Colonic mucosa (tissue), 4 donors: ENCODE measurements around the gene MORC1. TPM values are rescaled to one million over a fixed set of nuclear protein-coding genes. Genes with fewer than 3 reads are reported as not detected.
"Not testable (repeated sequence)": the region's sequence is repeated elsewhere in the genome, so short reads cannot be mapped to it uniquely, and the experiment has no call there.

Source experiments
- DNase-seq: peaks from one replicate; pipeline ENCODE4 v3.0.0-alpha.2; 2020
- H3K27ac ChIP-seq: fragments of 200-600 bp; one replicate; pipeline ENCODE4 v1.8.0; 2021
- H3K27me3 ChIP-seq: fragments of 200-600 bp; one replicate; pipeline ENCODE4 v1.8.0; 2021
- H3K36me3 ChIP-seq: fragments of 200-600 bp; one replicate; pipeline ENCODE4 v1.8.0; 2021
- H3K4me1 ChIP-seq: fragments of 200-600 bp; one replicate; pipeline ENCODE4 v1.8.0; 2021; ENCODE audit warnings: mild to moderate bottlenecking
- H3K4me3 ChIP-seq: fragments of 200-600 bp; one replicate; pipeline ENCODE4 v1.8.0; 2021
- H3K9ac ChIP-seq, 2 donors: one replicate each; pipeline ENCODE4 v1.7.0; 2013; ENCODE audit warnings: control low read depth in 2 of 2, low read depth in 2 of 2, low read length in 2 of 2
- H3K9me3 ChIP-seq: fragments of 200-600 bp; one replicate; pipeline ENCODE4 v1.8.0; 2021
- CTCF ChIP-seq: fragments of 200-600 bp; IDR thresholded peaks from one replicate; pipeline ENCODE4 v1.8.0; 2022; ENCODE audit warnings: antibody characterized with exemption, mild to moderate bottlenecking
- intact Hi-C: fragments of 100-400 bp; cut with DNase I; formaldehyde crosslinking; loops from one replicate; pipeline ENCODE4 v1.14.1; 2022
- total RNA-seq, 2 donors: library from RNA; stranded (reverse); fragmentation: NEBNext Ultra II Directional in 1 of 2; extraction: Animal tissue kit (Norgen Biotek cat#: 25700) in 1 of 2; gene quantifications; one replicate each; pipeline ENCODE4 v1.2.1, GENCODE V29; 2021
- donor health status: healthy.
- donor health status: DM: no; HTN: no; CAD: no.
- donor health status: DM: no; HTN: no; CAD: no.

The MORC1 gene
- total RNA-seq, 2 donors from 2014 or later = not detected

GRCh38 chr3:109089265-109089664, 28.7 kb downstream of the MORC1 start:
- Histone ChIP-seq H3K4me3 (no peak overlapping the region), H3K9ac (no peak overlapping the region), H3K27ac (no peak overlapping the region), H3K27me3 (no peaks in the 10 kb centered on the region), H3K9me3 (no peaks in the 10 kb centered on the region), H3K36me3 (no peaks in the 10 kb centered on the region), H3K4me1 (no peaks in the 10 kb centered on the region)
- intact Hi-C loops = no loop called here
- no peak for DNase-seq
- no peak for TF ChIP-seq CTCF

GRCh38 chr3:109081746-109082510, 36.0 kb downstream of the MORC1 start:
- Histone ChIP-seq H3K4me3 (no peak overlapping the region), H3K27me3 (no peaks in the 10 kb centered on the region), H3K36me3 (no peaks in the 10 kb centered on the region), H3K9me3 (no peaks in the 10 kb centered on the region), H3K4me1 (no peaks in the 10 kb centered on the region), H3K27ac (no peak overlapping the region), H3K9ac (no peak overlapping the region)
- TF ChIP-seq CTCF = peak; percentile 72
- intact Hi-C loops = loop anchor here (2.0 kb wide), 1 partner anchor 59 kb away; no protein-coding TSS in a partner anchor
- DNase-seq = peak; percentile 28

- intact Hi-C loops, H3K36me3 ChIP-seq, DNase-seq, H3K4me3 ChIP-seq, H3K9me3 ChIP-seq, H3K4me1 ChIP-seq, H3K9ac ChIP-seq, H3K27ac ChIP-seq, H3K27me3 ChIP-seq: not testable (repeated sequence)
Measured at GRCh38 chr3:109080090-109080489, 37.8 kb downstream of the MORC1 start.

- Histone ChIP-seq H3K4me3 (no peak overlapping the region), H3K4me1 (no peaks in the 10 kb centered on the region), H3K27me3 (no peaks in the 10 kb centered on the region), H3K9me3 (no peaks in the 10 kb centered on the region), H3K27ac (no peak overlapping the region), H3K9ac (no peak overlapping the region), H3K36me3 (no peaks in the 10 kb centered on the region)
- no peak for TF ChIP-seq CTCF
- no peak for DNase-seq
- intact Hi-C loops = no loop called here
Measured at GRCh38 chr3:109073116-109073515, 44.8 kb downstream of the MORC1 start.

GRCh38 chr3:109072194-109072593, 45.7 kb downstream of the MORC1 start:
- H3K9me3 ChIP-seq = no peaks in the 10 kb centered on the region
- no peaks in the 10 kb centered on the region for H3K4me1 ChIP-seq
- H3K36me3 ChIP-seq = no peaks in the 10 kb centered on the region
- no peak for TF ChIP-seq CTCF
- no peak overlapping the region for H3K4me3 ChIP-seq
- DNase-seq = no peak
- H3K9ac ChIP-seq = no peak overlapping the region
- intact Hi-C loops = no loop called here
- H3K27ac ChIP-seq = no peak overlapping the region
- no peaks in the 10 kb centered on the region for H3K27me3 ChIP-seq

GRCh38 chr3:109071350-109072142, 46.4 kb downstream of the MORC1 start:
- TF ChIP-seq CTCF = no peak
- H3K9ac ChIP-seq = no peak overlapping the region
- no peaks in the 10 kb centered on the region for H3K27me3 ChIP-seq
- H3K4me1 ChIP-seq = no peaks in the 10 kb centered on the region
- no peaks in the 10 kb centered on the region for H3K9me3 ChIP-seq
- no peak for DNase-seq
- intact Hi-C loops = no loop called here
- H3K36me3 ChIP-seq = no peaks in the 10 kb centered on the region
- H3K27ac ChIP-seq = no peak overlapping the region
- no peak overlapping the region for H3K4me3 ChIP-seq
